NAMALWA (cell line): ENCODE measurements around the gene PDE4B.
"Not testable (repeated sequence)": the region's sequence is repeated elsewhere in the genome, so short reads cannot be mapped to it uniquely, and the experiment has no call there.

Experiments
- DNase-seq: peaks from one replicate; pipeline ENCODE4 v3.0.0-alpha.2; 2015; ENCODE audit warnings: low spot score

The PDE4B gene

GRCh38 chr1:66135161-66135560 is 342.5 kb downstream of the PDE4B start:
- no peak for DNase-seq

GRCh38 chr1:66136423-66136822 is 343.7 kb downstream of the PDE4B start:
- not testable (repeated sequence) for DNase-seq

- DNase-seq, result peak; percentile 36
Measured at GRCh38 chr1:66137235-66137634, 344.5 kb downstream of the PDE4B start.

- DNase-seq, result no peak
Measured at GRCh38 chr1:66138613-66139012, 345.9 kb downstream of the PDE4B start.

GRCh38 chr1:66140072-66140471 is 347.4 kb downstream of the PDE4B start:
- no peak for DNase-seq

GRCh38 chr1:66143651-66144050 is 351.0 kb downstream of the PDE4B start:
- peak; percentile 33 for DNase-seq

GRCh38 chr1:66147226-66147835 is 354.6 kb downstream of the PDE4B start:
- DNase-seq, result no peak

- no peak for DNase-seq
Measured at GRCh38 chr1:66152034-66152433, 359.3 kb downstream of the PDE4B start.

GRCh38 chr1:66154394-66154793 is 361.7 kb downstream of the PDE4B start:
- no peak for DNase-seq

GRCh38 chr1:66156144-66156543 is 363.4 kb downstream of the PDE4B start:
- no peak for DNase-seq

- DNase-seq, result no peak
Measured at GRCh38 chr1:66159800-66160199, 367.1 kb downstream of the PDE4B start.

GRCh38 chr1:66160719-66161118 is 368.0 kb downstream of the PDE4B start:
- DNase-seq, result no peak

- DNase-seq, result no peak
Measured at GRCh38 chr1:66166753-66167152, 374.1 kb downstream of the PDE4B start.

GRCh38 chr1:66167267-66167666 is 374.6 kb downstream of the PDE4B start:
- DNase-seq, result no peak

- DNase-seq, result peak; percentile 10
Measured at GRCh38 chr1:66168467-66168887, 375.8 kb downstream of the PDE4B start.

- peak; percentile 10 for DNase-seq
Measured at GRCh38 chr1:66168948-66169671, 376.4 kb downstream of the PDE4B start.

- DNase-seq, result no peak
Measured at GRCh38 chr1:66172272-66172671, 379.6 kb downstream of the PDE4B start.

- no peak for DNase-seq
Measured at GRCh38 chr1:66175098-66175497, 382.4 kb downstream of the PDE4B start.

- no peak for DNase-seq
Measured at GRCh38 chr1:66175581-66175980, 382.9 kb downstream of the PDE4B start.

GRCh38 chr1:66176012-66176715 is 383.5 kb downstream of the PDE4B start:
- no peak for DNase-seq

GRCh38 chr1:66176832-66177231 is 384.1 kb downstream of the PDE4B start:
- peak; percentile 67 for DNase-seq

GRCh38 chr1:66177510-66177909 is 384.8 kb downstream of the PDE4B start:
- no peak for DNase-seq

- no peak for DNase-seq
Measured at GRCh38 chr1:66182026-66182425, 389.3 kb downstream of the PDE4B start.
